HG03378 (cell line): ENCODE measurements around the gene CENPC.
A peak's percentile ranks its signal among the peaks of the same experiment; 100 is the strongest.
"Not testable (repeated sequence)": the region's sequence is repeated elsewhere in the genome, so short reads cannot be mapped to it uniquely, and the experiment has no call there.

ENCODE experiments used
- ATAC-seq: cut with Tn5 transposase; IDR thresholded peaks from one replicate; pipeline ENCODE4 v1.9.1; 2021; ENCODE audit warnings: mild to moderate bottlenecking, moderate library complexity; ENCODE audit not compliant: unreplicated experiment

The CENPC gene

GRCh38 chr4:67545199-67546003, at the start of gene CENPC:
Gene CENPC, minus strand, starts transcription at chr4:67545503. Its CDS starts 148 bp downstream, at chr4:67545355.
- peak; percentile 94 for ATAC-seq

GRCh38 chr4:67593741-67594175, 48.5 kb upstream of the CENPC start:
- no peak for ATAC-seq

GRCh38 chr4:67587156-67587555, 41.9 kb upstream of the CENPC start:
- no peak for ATAC-seq

- ATAC-seq = no peak
Measured at GRCh38 chr4:67584496-67584895, 39.2 kb upstream of the CENPC start.

- no peak for ATAC-seq
Measured at GRCh38 chr4:67581913-67582312, 36.6 kb upstream of the CENPC start.

GRCh38 chr4:67581208-67581857, 36.0 kb upstream of the CENPC start:
- peak; percentile 67 for ATAC-seq

GRCh38 chr4:67580577-67580976, 35.3 kb upstream of the CENPC start:
- ATAC-seq = no peak

- ATAC-seq = peak; percentile 55
Measured at GRCh38 chr4:67576538-67576937, 31.2 kb upstream of the CENPC start.

- no peak for ATAC-seq
Measured at GRCh38 chr4:67576059-67576466, 30.8 kb upstream of the CENPC start.

- peak; percentile 94 for ATAC-seq
Measured at GRCh38 chr4:67575232-67576058, 30.1 kb upstream of the CENPC start.

GRCh38 chr4:67573193-67573592, 27.9 kb upstream of the CENPC start:
- no peak for ATAC-seq

GRCh38 chr4:67571975-67572374, 26.7 kb upstream of the CENPC start:
- ATAC-seq = no peak

- no peak for ATAC-seq
Measured at GRCh38 chr4:67570537-67570936, 25.2 kb upstream of the CENPC start.

- no peak for ATAC-seq
Measured at GRCh38 chr4:67568820-67569219, 23.5 kb upstream of the CENPC start.

- ATAC-seq = no peak
Measured at GRCh38 chr4:67566335-67566734, 21.0 kb upstream of the CENPC start.

GRCh38 chr4:67565284-67565683, 20.0 kb upstream of the CENPC start:
- no peak for ATAC-seq

- peak; percentile 62 for ATAC-seq
Measured at GRCh38 chr4:67558493-67558892, 13.2 kb upstream of the CENPC start, which contains the start of gene STAP1. Gene STAP1, plus strand, starts transcription at chr4:67558727. Its CDS starts 83 bp downstream, at chr4:67558810.

- no peak for ATAC-seq
Measured at GRCh38 chr4:67556436-67556835, 11.1 kb upstream of the CENPC start.

GRCh38 chr4:67555447-67555846, 10.1 kb upstream of the CENPC start:
- no peak for ATAC-seq

GRCh38 chr4:67554096-67554495, 8.8 kb upstream of the CENPC start:
- ATAC-seq = no peak

- not testable (repeated sequence) for ATAC-seq
Measured at GRCh38 chr4:67552146-67552792, 7.0 kb upstream of the CENPC start.
